Endodermal cell (in vitro differentiated cells): ENCODE data around the gene MTSS2. TPM values are rescaled to one million over a fixed set of nuclear protein-coding genes. Genes with fewer than 3 reads are reported as not detected.

Experiments
- DNase-seq: peaks from one replicate; pipeline ENCODE4 v3.0.0-alpha.2; 2017
- H3K27ac ChIP-seq: 2 replicates; pipeline ENCODE4 v1.5.1; 2013; ENCODE audit warnings: mild to moderate bottlenecking, low read depth, low read length, moderate library complexity
- H3K27me3 ChIP-seq: 2 replicates; pipeline ENCODE4 v1.6.1; 2013; ENCODE audit warnings: mild to moderate bottlenecking, low read length, moderate library complexity; ENCODE audit not compliant: insufficient read depth, control insufficient read depth, poor library complexity, severe bottlenecking
- H3K36me3 ChIP-seq: 2 replicates; pipeline ENCODE4 v1.7.0; 2013; ENCODE audit warnings: mild to moderate bottlenecking, low read length, moderate library complexity; ENCODE audit not compliant: control insufficient read depth, insufficient read depth
- H3K4me1 ChIP-seq: one replicate; pipeline ENCODE4 v1.7.0; 2013; ENCODE audit warnings: low read length; ENCODE audit not compliant: control insufficient read depth, insufficient read depth
- H3K4me3 ChIP-seq: 2 replicates; pipeline ENCODE4 v1.5.1; 2013; ENCODE audit warnings: mild to moderate bottlenecking, low read length, moderate library complexity
- H3K9ac ChIP-seq: 2 replicates; pipeline ENCODE4 v1.6.1; 2013; ENCODE audit warnings: mild to moderate bottlenecking, low read length, moderate library complexity; ENCODE audit not compliant: poor library complexity, severe bottlenecking; ENCODE audit errors: extremely low read depth
- H3K9me3 ChIP-seq: 2 replicates; pipeline ENCODE4 v1.6.1; 2013; ENCODE audit warnings: mild to moderate bottlenecking, low read length, moderate library complexity; ENCODE audit not compliant: control insufficient read depth
- H3K27ac Mint-ChIP-seq: 2 replicates; pipeline ENCODE4 v1.8.0; 2020; ENCODE audit warnings: mixed read lengths
- H3K27me3 Mint-ChIP-seq: 2 replicates; pipeline ENCODE4 v1.8.0; 2021; ENCODE audit warnings: mild to moderate bottlenecking, mixed read lengths; ENCODE audit not compliant: insufficient read depth
- H3K36me3 Mint-ChIP-seq: 2 replicates; pipeline ENCODE4 v1.8.0; 2020; ENCODE audit warnings: low read depth, mixed read lengths
- H3K4me1 Mint-ChIP-seq: 2 replicates; pipeline ENCODE4 v1.8.0; 2020; ENCODE audit warnings: mixed read lengths
- H3K4me3 Mint-ChIP-seq: 2 replicates; pipeline ENCODE4 v1.8.0; 2020; ENCODE audit warnings: mild to moderate bottlenecking, moderate library complexity, mixed read lengths
- H3K9me3 Mint-ChIP-seq: 2 replicates; pipeline ENCODE4 v1.8.0; 2020; ENCODE audit warnings: mild to moderate bottlenecking, mixed read lengths
- CTCF ChIP-seq: fragments of 200-600 bp; sonication (generic); conservative IDR thresholded peaks from 2 replicates; pipeline ENCODE4 v1.5.0; 2021; ENCODE audit warnings: antibody characterized with exemption, mild to moderate bottlenecking
- WGBS, 2 experiments: methylation state at CpG; one replicate each; pipeline versions ENCODE4 v1.1.5 to v1.1.7; 2013; ENCODE audit warnings: missing lambda C conversion rate in 2 of 2, mixed read lengths in 1 of 2; ENCODE audit not compliant: insufficient coverage in 1 of 2, insufficient read length in 1 of 2; 5-methylcytosine and 5-hydroxymethylcytosine counted together
- total RNA-seq, 2 donors: library from RNA; stranded (reverse); fragmentation: NEBNext Ultra II Directional in 1 of 2; extraction: Animal tissue kit (Norgen Biotek cat#: 25700) in 1 of 2; gene quantifications; 2 replicates in 1 of 2; 3 replicates in 1 of 2; pipeline ENCODE4 v1.2.1, GENCODE V29; 2021

The MTSS2 gene
- total RNA-seq, 2 donors from 2014 or later, result 23.4 to 24.0 TPM

DNA sequence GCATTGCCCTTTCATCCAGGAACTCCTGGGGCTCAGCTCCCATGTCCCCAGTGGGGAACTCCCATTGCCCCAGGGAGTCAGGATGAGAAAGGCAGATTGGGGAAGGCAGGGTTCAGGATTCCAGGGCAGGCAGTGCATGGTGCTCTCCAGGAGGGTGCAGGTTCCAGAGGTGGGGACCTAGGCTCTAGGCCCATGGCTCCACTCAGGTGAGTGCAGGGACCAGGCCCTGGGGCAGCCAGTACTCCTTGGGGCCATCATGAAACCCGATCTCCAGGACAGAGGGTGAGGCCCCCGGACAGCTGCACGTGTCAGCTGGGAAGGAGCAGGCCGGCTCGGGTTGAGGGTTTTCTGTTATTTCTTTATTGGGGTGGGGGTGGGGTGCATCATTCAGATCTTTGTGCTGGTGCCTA lies 1.3 kb upstream of the MTSS2 start:
- Histone ChIP-seq H3K4me3 (no peak overlapping the region), H3K36me3 (no peaks in the 10 kb centered on the region), H3K9ac (no peak overlapping the region), H3K27me3 (no peaks in the 10 kb centered on the region), H3K9me3 (no peaks in the 10 kb centered on the region), H3K27ac (no peak overlapping the region), H3K4me1 (peaks cover 4% of the 10 kb centered on the region)
- Mint-ChIP-seq H3K9me3 (no peaks in the 10 kb centered on the region), H3K27me3 (peaks cover 1% of the 10 kb centered on the region), H3K36me3 (no peaks in the 10 kb centered on the region), H3K27ac (no peak overlapping the region), H3K4me3 (peak overlapping the region; percentile 62), H3K4me1 (no peaks in the 10 kb centered on the region)
- DNase-seq, result no peak
- 70% methylated on average over 4 of the region's 5 CpGs; no CpG with 5 or more reads in 1 of the 2 experiments for WGBS, 2 experiments
- no peak for TF ChIP-seq CTCF

GRCh38 chr16:70686376-70687101 lies 686 bp upstream of the MTSS2 start:
- peak; percentile 69 for DNase-seq
- Mint-ChIP-seq H3K36me3 (no peaks in the 10 kb centered on the region), H3K9me3 (no peaks in the 10 kb centered on the region), H3K4me3 (peak overlapping the region; percentile 62), H3K27ac (peak overlapping the region; percentile 48), H3K27me3 (peaks cover 1% of the 10 kb centered on the region), H3K4me1 (no peaks in the 10 kb centered on the region)
- Histone ChIP-seq H3K4me3 (peak overlapping the region; percentile 49), H3K27ac (peak overlapping the region; percentile 32), H3K4me1 (peaks cover 4% of the 10 kb centered on the region), H3K9me3 (no peaks in the 10 kb centered on the region), H3K9ac (no peak overlapping the region), H3K36me3 (no peaks in the 10 kb centered on the region), H3K27me3 (no peaks in the 10 kb centered on the region)
- TF ChIP-seq CTCF, result no peak
- 67 to 78% methylated on average over 21 to 29 of the region's 29 CpGs for WGBS, 2 experiments

GRCh38 chr16:70685061-70685937 lies 554 bp downstream of the MTSS2 start:
- H3K9me3 Mint-ChIP-seq, result no peaks in the 10 kb centered on the region
- H3K4me1 Mint-ChIP-seq, result no peaks in the 10 kb centered on the region
- Histone ChIP-seq H3K4me1 (peaks cover 4% of the 10 kb centered on the region), H3K27ac (no peak overlapping the region), H3K4me3 (peak overlapping the region; percentile 81), H3K36me3 (no peaks in the 10 kb centered on the region), H3K9ac (peak overlapping the region; percentile 47), H3K9me3 (no peaks in the 10 kb centered on the region), H3K27me3 (no peaks in the 10 kb centered on the region)
- peaks cover 1% of the 10 kb centered on the region for H3K27me3 Mint-ChIP-seq
- peak overlapping the region; percentile 62 for H3K4me3 Mint-ChIP-seq
- DNase-seq, result peak; percentile 70
- no peak overlapping the region for H3K27ac Mint-ChIP-seq
- TF ChIP-seq CTCF, result no peak
- H3K36me3 Mint-ChIP-seq, result no peaks in the 10 kb centered on the region
- 4 to 10% methylated on average over 10 to 90 of the region's 90 CpGs for WGBS, 2 experiments
